DOHH2 (cell line): ENCODE measurements around the gene CAMTA1.

Experiments used
- CTCF ChIP-seq: fragments of 200-600 bp; sonication (generic); IDR thresholded peaks from one replicate; pipeline ENCODE4 v1.5.1; 2014; ENCODE audit warnings: antibody characterized with exemption, mild to moderate bottlenecking, low read depth, low read length; ENCODE audit not compliant: poor library complexity, severe bottlenecking
- EZH2phosphoT487 ChIP-seq: fragments of 200-600 bp; sonication (generic); IDR thresholded peaks from 2 replicates; pipeline ENCODE4 v1.6.1; 2017; ENCODE audit warnings: borderline replicate concordance, mild to moderate bottlenecking, antibody characterized with exemption, low read length, moderate library complexity, mixed read lengths

GRCh38 chr1:7380712-7381111 is 595.5 kb downstream of the CAMTA1 start:
- TF ChIP-seq CTCF (no peak), EZH2phosphoT487 (no peak)
